ENCODE data around the gene PHOSPHO1.

DNA sequence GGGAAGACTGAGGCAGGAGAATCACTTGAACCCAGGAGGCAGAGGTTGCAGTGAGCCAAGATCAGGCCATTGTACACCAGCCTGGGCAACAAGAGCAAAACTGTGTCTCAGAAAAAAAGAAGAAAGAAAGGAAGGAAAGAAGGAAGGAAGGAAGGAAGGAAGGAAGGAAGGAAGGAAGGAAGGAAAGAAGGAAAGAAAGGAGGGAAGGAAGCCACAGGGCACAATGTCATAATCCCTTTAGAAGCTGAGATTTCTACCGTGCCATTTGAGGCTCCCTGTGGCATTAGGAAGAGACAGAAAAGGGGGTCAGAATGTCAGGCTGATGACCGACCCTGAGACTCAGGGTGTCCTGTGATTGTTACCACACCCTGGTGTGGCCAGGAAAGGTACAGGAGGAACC is 26.8 kb downstream of the PHOSPHO1 start:
- TF ChIP-seq REST (IDR thresholded peaks at IDR 0.05), result no peak
- TF ChIP-seq, protein P1, sequence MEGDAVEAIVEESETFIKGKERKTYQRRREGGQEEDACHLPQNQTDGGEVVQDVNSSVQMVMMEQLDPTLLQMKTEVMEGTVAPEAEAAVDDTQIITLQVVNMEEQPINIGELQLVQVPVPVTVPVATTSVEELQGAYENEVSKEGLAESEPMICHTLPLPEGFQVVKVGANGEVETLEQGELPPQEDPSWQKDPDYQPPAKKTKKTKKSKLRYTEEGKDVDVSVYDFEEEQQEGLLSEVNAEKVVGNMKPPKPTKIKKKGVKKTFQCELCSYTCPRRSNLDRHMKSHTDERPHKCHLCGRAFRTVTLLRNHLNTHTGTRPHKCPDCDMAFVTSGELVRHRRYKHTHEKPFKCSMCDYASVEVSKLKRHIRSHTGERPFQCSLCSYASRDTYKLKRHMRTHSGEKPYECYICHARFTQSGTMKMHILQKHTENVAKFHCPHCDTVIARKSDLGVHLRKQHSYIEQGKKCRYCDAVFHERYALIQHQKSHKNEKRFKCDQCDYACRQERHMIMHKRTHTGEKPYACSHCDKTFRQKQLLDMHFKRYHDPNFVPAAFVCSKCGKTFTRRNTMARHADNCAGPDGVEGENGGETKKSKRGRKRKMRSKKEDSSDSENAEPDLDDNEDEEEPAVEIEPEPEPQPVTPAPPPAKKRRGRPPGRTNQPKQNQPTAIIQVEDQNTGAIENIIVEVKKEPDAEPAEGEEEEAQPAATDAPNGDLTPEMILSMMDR (IDR thresholded peaks at IDR 0.05), result no peak
